DOHH2 (cell line): Measurements from ENCODE around the gene SCO1.

Experiments
- CTCF ChIP-seq: fragments of 200-600 bp; sonication (generic); IDR thresholded peaks from one replicate; pipeline ENCODE4 v1.5.1; 2014; ENCODE audit warnings: antibody characterized with exemption, mild to moderate bottlenecking, low read depth, low read length; ENCODE audit not compliant: poor library complexity, severe bottlenecking
- EZH2phosphoT487 ChIP-seq: fragments of 200-600 bp; sonication (generic); IDR thresholded peaks from 2 replicates; pipeline ENCODE4 v1.6.1; 2017; ENCODE audit warnings: borderline replicate concordance, mild to moderate bottlenecking, antibody characterized with exemption, low read length, moderate library complexity, mixed read lengths

GRCh38 chr17:10744501-10745000 lies 47.2 kb upstream of the SCO1 start:
- TF ChIP-seq CTCF = no peak
- no peak for TF ChIP-seq EZH2phosphoT487
